DND-41 (cell line): Measurements from ENCODE around the gene SEPTIN1.

ENCODE experiments used
- EZH2 ChIP-seq: IDR thresholded peaks from 3 replicates; pipeline ENCODE4 v1.6.1; 2012; ENCODE audit warnings: borderline replicate concordance, low read depth, mild to moderate bottlenecking, moderate library complexity, low read length, inconsistent platforms; ENCODE audit not compliant: severe bottlenecking
- TF ChIP-seq, protein P1 (sequence below): IDR thresholded peaks from 2 replicates; pipeline ENCODE4 v1.5.1; 2012; ENCODE audit warnings: borderline replicate concordance, low read length, moderate library complexity, mild to moderate bottlenecking; ENCODE audit not compliant: poor library complexity, severe bottlenecking; ENCODE audit errors: extremely low read depth

GRCh38 chr16:30342751-30343490 lies 39.4 kb downstream of the SEPTIN1 start:
- TF ChIP-seq, protein P1, sequence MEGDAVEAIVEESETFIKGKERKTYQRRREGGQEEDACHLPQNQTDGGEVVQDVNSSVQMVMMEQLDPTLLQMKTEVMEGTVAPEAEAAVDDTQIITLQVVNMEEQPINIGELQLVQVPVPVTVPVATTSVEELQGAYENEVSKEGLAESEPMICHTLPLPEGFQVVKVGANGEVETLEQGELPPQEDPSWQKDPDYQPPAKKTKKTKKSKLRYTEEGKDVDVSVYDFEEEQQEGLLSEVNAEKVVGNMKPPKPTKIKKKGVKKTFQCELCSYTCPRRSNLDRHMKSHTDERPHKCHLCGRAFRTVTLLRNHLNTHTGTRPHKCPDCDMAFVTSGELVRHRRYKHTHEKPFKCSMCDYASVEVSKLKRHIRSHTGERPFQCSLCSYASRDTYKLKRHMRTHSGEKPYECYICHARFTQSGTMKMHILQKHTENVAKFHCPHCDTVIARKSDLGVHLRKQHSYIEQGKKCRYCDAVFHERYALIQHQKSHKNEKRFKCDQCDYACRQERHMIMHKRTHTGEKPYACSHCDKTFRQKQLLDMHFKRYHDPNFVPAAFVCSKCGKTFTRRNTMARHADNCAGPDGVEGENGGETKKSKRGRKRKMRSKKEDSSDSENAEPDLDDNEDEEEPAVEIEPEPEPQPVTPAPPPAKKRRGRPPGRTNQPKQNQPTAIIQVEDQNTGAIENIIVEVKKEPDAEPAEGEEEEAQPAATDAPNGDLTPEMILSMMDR, result no peak
- no peak for TF ChIP-seq EZH2
